ENCODE results near the gene PCDH15.

The PCDH15 gene

GRCh38 chr10:54800741-54801421 is at the start of gene PCDH15:
Gene PCDH15, minus strand, starts transcription at chr10:54801231. Its CDS starts 136,969 bp downstream, at chr10:54664262.
- DNase-seq (ENCODE audit: low spot score), result no peak

DNA sequence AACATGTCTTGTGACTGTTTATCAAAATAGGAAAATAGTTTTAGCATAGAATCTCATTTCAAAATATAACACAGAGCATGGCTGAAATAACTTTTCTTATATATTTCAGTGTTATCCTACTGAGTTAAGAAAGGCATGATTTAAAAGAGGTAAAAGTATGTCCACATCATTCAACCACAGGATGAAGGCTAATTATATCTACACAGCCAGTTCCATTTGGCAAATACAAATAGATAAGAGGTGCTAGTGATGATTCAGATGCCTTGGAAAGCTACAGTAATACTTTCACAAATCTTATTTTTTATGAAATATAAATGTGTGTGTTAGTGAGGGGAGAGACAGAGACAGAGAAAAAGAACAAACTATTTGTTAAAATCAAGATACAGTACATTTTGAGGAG is 42.9 kb upstream of the PCDH15 start:
- no peak for DNase-seq (ENCODE audit: low spot score)

GRCh38 chr10:54843085-54843646 is 42.1 kb upstream of the PCDH15 start:
- no peak for DNase-seq (ENCODE audit: low spot score)

GRCh38 chr10:54837479-54837878 is 36.4 kb upstream of the PCDH15 start:
- DNase-seq (ENCODE audit: low spot score), result no peak

DNA sequence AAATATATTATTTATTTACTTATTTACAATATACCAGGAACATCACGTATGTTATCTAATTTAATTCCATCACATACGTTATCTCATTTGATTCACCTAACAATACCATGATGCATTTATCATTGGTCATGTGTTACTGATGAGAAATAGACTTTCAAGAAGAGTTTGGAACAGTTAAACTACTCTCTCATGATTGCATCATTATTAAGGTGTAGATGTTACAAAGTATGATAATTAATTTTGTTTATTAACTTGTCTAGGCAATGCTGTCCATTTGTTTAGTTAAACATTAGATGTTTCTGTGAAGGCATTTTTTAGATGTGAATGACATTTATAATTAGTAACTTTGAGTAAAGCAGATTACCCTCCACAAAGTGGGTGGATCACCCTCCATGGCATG is 32.0 kb upstream of the PCDH15 start:
- no peak for DNase-seq (ENCODE audit: low spot score)

DNA sequence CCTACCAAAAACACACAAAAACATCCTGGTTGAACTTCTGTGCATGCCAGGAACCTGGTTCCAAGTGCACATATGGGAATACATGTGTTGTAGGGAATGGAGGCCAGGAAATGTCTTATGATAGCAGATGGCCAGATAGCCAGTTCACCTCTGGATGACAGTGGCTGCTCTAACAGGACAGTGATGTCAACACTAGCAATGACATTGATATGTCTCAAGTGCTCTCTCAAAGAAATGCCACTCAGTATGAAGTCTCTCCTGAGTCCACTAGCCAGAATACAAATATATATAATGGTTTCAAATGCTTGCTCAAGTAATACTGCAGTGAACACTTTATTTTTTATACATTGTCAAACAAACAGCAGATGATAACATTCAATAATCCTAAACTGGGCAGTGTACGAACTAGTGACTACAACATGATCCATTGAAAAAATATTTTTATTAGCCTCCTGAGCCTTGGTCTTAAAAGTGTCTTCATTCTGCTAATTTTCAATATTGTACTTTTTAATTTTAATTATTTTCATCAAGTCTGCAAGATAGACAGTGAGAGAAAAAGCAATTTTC is 26.0 kb upstream of the PCDH15 start:
- no peak for DNase-seq (ENCODE audit: low spot score)

GRCh38 chr10:54815583-54815982 is 14.6 kb upstream of the PCDH15 start:
- DNase-seq (ENCODE audit: low spot score), result no peak

DNA sequence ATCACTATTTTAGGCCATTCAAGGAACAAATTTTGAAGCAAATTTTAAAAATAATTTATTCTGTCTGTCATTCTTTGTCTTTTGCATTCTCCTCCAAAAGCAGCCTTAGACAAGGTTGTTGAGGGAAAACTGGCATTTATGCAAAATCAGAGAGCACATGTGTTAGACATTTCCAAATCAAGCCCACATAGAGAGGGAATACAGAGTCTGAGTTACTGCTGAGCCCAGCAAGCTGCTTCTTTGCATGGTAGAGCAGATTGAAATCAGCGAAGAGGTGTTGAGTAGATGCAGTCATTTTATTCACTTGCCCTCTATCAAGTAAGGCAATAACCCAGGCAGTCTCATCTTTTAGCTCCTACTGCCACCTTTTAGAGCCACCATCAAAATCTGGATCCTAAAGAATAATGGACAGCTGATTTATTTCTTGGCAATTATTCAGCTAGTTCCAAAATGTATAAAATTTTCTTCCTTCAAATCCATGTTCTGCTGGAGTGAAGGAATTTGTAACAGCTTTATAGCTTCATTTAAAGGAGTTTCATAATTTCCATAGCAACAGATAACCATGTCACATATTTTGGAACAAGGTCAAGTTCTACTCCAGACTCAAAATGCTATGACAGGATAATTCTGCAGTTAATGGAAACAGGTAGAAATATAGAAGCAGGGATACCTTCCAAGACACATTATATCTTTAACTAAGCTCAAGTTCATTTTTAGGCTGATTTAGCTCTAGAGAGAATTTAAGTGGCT is 7.3 kb upstream of the PCDH15 start:
- DNase-seq (ENCODE audit: low spot score), result no peak

DNA sequence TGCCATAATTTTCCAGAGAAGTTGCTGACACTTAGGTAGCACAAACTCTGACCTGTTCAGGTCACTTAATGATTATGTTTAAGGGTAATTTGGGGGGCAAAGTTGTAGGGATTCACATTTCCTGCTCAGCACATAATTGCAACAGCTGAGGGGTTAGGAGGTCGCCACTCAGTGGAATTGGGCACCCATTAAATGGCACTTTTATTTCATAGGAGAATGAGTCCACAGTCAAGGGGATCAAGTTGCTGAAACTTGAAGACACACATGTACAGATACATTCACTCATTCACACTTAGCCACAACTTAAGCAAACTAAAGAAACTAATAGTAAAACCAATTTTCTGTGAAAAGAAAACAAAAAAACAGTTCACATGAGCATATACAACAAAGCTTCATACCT is 1.5 kb downstream of the PCDH15 start:
- DNase-seq (ENCODE audit: low spot score), result no peak

- DNase-seq (ENCODE audit: low spot score), result no peak
These were observed 3.3 kb downstream of the PCDH15 start for GRCh38 chr10:54797636-54798321.

- no peak for DNase-seq (ENCODE audit: low spot score)
These were observed 4.2 kb downstream of the PCDH15 start for GRCh38 chr10:54796881-54797280.

DNA sequence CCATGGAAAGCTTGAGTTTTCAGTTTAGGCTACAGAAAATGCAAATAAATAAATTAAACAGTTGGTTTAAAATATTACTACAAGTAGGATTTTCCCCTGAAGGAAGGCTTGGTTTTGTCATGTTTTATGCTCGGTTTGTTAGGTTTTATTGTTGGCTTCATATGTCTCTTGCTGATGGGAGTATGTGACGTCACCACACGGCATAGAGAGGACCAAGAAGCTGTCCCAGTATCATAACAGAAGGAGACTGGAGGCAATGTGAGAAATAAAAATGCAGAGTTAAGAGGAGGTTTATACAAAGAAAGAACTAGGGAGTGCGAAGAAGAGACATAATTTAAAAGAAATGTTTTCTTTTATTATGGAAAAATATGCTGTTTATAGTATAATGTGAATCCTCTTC is 24.4 kb downstream of the PCDH15 start:
- DNase-seq (ENCODE audit: low spot score), result no peak

DNA sequence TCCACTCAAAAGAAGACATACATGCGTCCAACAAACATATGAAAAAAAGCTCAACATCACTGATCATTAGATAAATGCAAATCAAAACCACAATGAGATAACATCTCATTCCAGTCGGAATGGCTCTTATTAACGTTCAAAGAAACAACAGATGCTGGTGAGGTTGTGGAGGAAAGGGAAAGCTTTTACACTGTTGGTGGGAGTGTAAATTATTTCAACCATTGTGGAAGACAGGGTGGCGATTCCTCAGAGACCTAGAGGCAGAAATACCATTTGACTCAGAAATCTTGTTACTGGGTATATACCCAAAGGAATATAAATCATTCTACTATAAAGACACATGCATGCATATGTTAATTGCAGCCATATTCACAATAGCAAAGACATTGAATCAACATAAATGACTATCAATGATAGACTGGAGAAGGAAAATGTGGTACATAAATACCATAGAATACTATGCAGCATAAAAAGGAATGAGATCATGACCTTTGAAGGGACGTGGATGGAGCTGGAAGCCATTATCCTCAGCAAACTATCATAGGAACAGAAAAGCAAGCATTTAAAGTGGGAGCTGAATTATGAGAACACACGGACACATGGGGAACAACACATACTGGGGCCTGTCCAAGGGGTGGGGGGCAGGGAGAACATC is 28.4 kb downstream of the PCDH15 start:
- no peak for DNase-seq (ENCODE audit: low spot score)

DNA sequence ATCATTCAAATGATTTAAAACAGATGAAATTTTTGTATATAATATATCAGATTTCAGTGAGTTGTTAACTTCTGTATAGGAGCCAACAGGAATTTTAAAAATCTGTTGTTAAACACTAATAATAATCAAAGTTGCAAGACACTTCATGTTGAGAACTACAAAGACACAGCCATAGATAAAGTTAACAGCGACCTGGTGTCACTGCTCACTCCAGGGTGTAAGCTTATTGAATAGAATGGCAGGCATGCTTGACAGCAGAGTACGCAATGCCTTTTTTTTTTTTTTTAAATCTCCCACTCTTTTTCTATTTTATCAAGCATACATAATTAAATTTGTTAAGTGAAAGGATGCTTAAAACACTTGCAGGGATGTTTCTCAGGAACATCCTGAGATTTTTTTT is 32.0 kb downstream of the PCDH15 start:
- DNase-seq (ENCODE audit: low spot score), result no peak

DNA sequence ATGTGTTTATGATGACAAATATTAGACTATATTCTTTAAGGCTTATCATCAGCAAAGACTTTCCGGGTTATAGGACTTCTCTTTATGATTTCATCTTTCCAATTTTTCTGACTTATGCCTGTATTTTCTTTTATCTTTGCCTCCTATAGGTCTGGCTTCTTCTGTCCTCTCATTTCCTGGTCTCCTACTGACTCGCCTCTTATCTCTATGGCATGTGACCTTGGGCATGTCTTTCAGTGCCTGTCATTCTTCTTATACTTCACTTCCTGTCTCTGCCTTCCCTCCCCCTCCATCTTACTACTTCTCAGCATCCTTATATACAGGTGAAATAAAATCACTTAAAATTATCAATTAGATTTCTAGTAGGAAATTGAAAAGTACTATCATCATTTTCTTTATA is 42.2 kb downstream of the PCDH15 start:
- DNase-seq (ENCODE audit: low spot score), result no peak

GRCh38 chr10:54749623-54750022 is 51.4 kb downstream of the PCDH15 start:
- no peak for DNase-seq (ENCODE audit: low spot score)

DNA sequence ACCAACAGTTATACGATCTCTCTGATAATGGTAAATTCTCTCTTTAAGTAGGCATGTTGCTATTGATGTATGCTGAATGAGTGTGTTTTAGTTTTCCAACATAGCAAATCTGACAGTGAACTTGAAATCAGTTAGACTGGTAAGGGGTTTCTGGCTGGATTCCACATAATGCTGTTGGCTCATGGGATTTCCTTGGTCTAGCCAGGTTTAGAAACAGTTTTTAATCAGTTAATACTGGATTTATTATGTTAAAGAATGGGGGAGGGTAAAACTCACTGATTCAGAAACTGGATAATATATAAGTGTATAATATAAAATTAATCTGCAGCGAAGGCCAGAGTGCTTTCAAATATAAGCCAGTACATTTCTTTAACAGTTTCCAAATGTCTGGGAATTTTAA is 55.6 kb downstream of the PCDH15 start:
- DNase-seq (ENCODE audit: low spot score), result no peak

- no peak for DNase-seq (ENCODE audit: low spot score)
These were observed 58.6 kb downstream of the PCDH15 start for GRCh38 chr10:54742416-54742815.

DNA sequence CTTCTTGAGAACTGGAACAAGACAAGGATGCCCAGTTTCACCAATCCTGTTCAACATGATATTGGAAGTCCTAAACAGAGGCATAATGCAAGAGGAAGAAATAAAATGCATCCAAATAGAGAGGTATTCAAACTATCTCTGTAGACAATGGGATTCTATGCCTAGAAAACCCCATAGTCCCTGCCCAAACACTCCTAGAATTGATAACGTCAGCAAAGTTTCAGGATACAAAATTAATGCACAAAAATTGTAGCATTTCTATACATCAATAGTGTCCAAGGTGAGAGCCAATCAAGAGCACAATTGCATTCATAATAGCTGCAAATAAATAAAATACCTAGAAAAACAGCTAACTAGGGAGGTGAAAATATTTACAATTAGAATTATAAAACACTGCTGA is 72.5 kb downstream of the PCDH15 start:
- DNase-seq (ENCODE audit: low spot score), result no peak

DNA sequence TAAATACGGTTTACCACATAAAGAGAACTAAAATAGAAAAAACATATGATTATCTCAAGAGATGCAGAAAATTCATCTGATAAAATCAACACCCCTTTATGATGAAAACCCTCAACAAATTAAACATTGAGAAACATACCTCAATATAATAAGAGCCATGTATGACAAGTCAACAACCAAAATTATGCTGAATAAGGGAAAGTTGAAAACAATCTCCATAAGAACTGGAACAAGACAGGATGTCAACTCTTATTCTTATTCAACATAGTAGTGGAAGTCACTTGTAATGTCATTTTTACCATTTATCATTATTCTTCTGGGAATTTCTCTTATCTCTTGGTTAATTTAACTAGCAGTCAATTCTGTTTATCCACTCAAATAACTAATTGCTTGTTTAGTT is 79.0 kb downstream of the PCDH15 start:
- DNase-seq (ENCODE audit: low spot score), result no peak

GRCh38 chr10:54710918-54711317 is 90.1 kb downstream of the PCDH15 start:
- no peak for DNase-seq (ENCODE audit: low spot score)

DNA sequence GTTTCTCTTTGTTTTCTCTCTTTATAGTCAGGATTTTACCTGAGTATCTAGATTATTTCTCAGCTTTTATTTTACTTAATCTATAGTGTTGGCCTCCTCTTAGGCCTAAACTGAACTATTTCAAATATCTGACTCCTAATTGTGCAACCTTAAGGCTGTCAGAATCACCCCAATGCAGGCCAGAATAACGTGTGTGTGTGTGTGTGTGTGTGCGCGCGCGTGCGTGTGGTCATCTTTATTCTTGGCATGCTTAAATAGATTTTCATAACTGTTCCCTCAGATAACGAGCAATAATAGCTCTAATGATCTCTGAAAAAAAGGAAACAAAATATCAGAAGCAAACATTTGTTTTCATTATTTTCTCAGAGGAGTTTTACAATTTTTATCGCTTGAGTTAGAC is 92.4 kb downstream of the PCDH15 start:
- DNase-seq (ENCODE audit: low spot score), result no peak
